Nephron (organoid): ENCODE measurements around the gene SENP3.
A peak's percentile ranks its signal among the peaks of the same experiment; 100 is the strongest.

Experiments
- H3K27ac Mint-ChIP-seq, 3 experiments: 2 replicates each; pipeline ENCODE4 v1.8.0; 2020; ENCODE audit warnings: mixed read lengths in 3 of 3, mild to moderate bottlenecking in 2 of 3, moderate library complexity in 1 of 3
- H3K27me3 Mint-ChIP-seq: 2 replicates; pipeline ENCODE4 v1.8.0; 2021; ENCODE audit warnings: low read depth, mild to moderate bottlenecking, moderate library complexity, mixed read lengths
- H3K36me3 Mint-ChIP-seq: 2 replicates; pipeline ENCODE4 v1.8.0; 2020; ENCODE audit warnings: low read depth, mixed read lengths
- H3K4me1 Mint-ChIP-seq: 2 replicates; pipeline ENCODE4 v1.8.0; 2020; ENCODE audit warnings: mixed read lengths
- H3K4me3 Mint-ChIP-seq, 3 experiments: 2 replicates each; pipeline ENCODE4 v1.8.0; 2020; ENCODE audit warnings: mild to moderate bottlenecking in 3 of 3, mixed read lengths in 3 of 3, moderate library complexity in 2 of 3
- H3K9me3 Mint-ChIP-seq: 2 replicates; pipeline ENCODE4 v1.8.0; 2020; ENCODE audit warnings: mixed read lengths
- CTCF ChIP-seq, 3 experiments: fragments of 200-600 bp; sonication (generic); IDR thresholded peaks; one replicate each; pipeline ENCODE4 v1.5.0; 2021; ENCODE audit warnings: antibody characterized with exemption in 3 of 3; ENCODE audit not compliant: unreplicated experiment in 3 of 3

SENP3 gene

GRCh38 chr17:7575481-7575883 is 13.8 kb downstream of the SENP3 start:
- peaks cover 2% of the 10 kb centered on the region for H3K9me3 Mint-ChIP-seq
- peaks cover 86% of the 10 kb centered on the region for H3K36me3 Mint-ChIP-seq
- peak overlapping the region; percentile 94 to 99 (median 97) for H3K4me3 Mint-ChIP-seq
- H3K27ac Mint-ChIP-seq, result no peak overlapping the region
- H3K27me3 Mint-ChIP-seq, result no peaks in the 10 kb centered on the region
- H3K4me1 Mint-ChIP-seq, result peaks cover 65% of the 10 kb centered on the region
- TF ChIP-seq CTCF (IDR thresholded peaks at IDR 0.05; ENCODE audit: unreplicated experiment in 3 of 3), result no peak

DNA sequence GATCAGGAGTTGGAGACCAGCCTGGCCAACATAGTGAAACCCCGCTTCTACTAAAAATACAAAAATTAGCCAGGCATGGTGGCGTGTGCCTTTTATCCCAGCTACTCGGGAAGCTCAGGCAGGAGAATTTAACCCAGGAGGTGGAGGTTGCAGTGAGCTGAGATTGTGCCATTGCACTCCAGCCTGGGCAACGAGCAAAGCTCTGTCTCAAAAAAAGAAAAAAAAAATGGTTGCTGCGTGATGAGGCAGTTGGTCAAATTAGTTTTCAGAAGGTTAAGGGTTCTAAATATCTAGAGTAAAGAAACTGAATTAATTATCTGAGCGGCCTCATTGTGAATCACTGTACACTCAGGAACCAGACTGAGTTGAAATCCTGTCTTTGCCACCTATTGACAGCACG is 14.2 kb downstream of the SENP3 start:
- Mint-ChIP-seq H3K27me3 (no peaks in the 10 kb centered on the region), H3K36me3 (peaks cover 82% of the 10 kb centered on the region), H3K27ac (no peak overlapping the region), H3K4me1 (peaks cover 69% of the 10 kb centered on the region), H3K4me3 (peak overlapping the region; percentile 62 to 99 (median 97)), H3K9me3 (peaks cover 2% of the 10 kb centered on the region)
- no peak for TF ChIP-seq CTCF (IDR thresholded peaks at IDR 0.05; ENCODE audit: unreplicated experiment in 3 of 3)

- Mint-ChIP-seq H3K27ac (peak overlapping the region; percentile 51 to 80 (median 52)), H3K36me3 (peaks cover 80% of the 10 kb centered on the region), H3K4me1 (peaks cover 69% of the 10 kb centered on the region), H3K4me3 (peak overlapping the region; percentile 63 to 75 (median 74)), H3K27me3 (no peaks in the 10 kb centered on the region), H3K9me3 (peaks cover 2% of the 10 kb centered on the region)
- TF ChIP-seq CTCF (IDR thresholded peaks at IDR 0.05; ENCODE audit: unreplicated experiment in 3 of 3), result no peak
Measured at GRCh38 chr17:7576432-7576937, 14.8 kb downstream of the SENP3 start.

GRCh38 chr17:7577327-7578199 is 15.8 kb downstream of the SENP3 start:
- Mint-ChIP-seq H3K27ac (peak overlapping the region; percentile 51 to 80 (median 52)), H3K36me3 (peaks cover 75% of the 10 kb centered on the region), H3K4me1 (peaks cover 67% of the 10 kb centered on the region), H3K4me3 (peak overlapping the region; percentile 34 to 75 (median 74)), H3K27me3 (peaks cover 4% of the 10 kb centered on the region), H3K9me3 (peaks cover 2% of the 10 kb centered on the region)
- no peak for TF ChIP-seq CTCF (IDR thresholded peaks at IDR 0.05; ENCODE audit: unreplicated experiment in 3 of 3)

- Mint-ChIP-seq H3K36me3 (peaks cover 65% of the 10 kb centered on the region), H3K27ac (peak within 1 kb of the TSS; percentile 95 to 98 (median 97)), H3K9me3 (no peaks in the 10 kb centered on the region), H3K4me3 (peak within 1 kb of the TSS; percentile 47 to 79 (median 69)), H3K27me3 (peaks cover 4% of the 10 kb centered on the region), H3K4me1 (peaks cover 70% of the 10 kb centered on the region)
- TF ChIP-seq CTCF (IDR thresholded peaks at IDR 0.05; ENCODE audit: unreplicated experiment in 3 of 3), result no peak
Measured at GRCh38 chr17:7579001-7579833, 17.5 kb downstream of the SENP3 start, which contains the start of gene CD68. Gene CD68 (plus strand): TSS chr17:7579638. CDS start chr17:7579678, 40 bp downstream.
